GM19468 (cell line): ENCODE results near the gene DAB2IP.

Experiments
- ATAC-seq: cut with Tn5 transposase; IDR thresholded peaks from one replicate; pipeline ENCODE4 v1.9.1; 2021; ENCODE audit warnings: mild to moderate bottlenecking, moderate library complexity, moderate number of reproducible peaks; ENCODE audit not compliant: unreplicated experiment; ENCODE audit errors: extremely low read depth

DAB2IP gene

DNA sequence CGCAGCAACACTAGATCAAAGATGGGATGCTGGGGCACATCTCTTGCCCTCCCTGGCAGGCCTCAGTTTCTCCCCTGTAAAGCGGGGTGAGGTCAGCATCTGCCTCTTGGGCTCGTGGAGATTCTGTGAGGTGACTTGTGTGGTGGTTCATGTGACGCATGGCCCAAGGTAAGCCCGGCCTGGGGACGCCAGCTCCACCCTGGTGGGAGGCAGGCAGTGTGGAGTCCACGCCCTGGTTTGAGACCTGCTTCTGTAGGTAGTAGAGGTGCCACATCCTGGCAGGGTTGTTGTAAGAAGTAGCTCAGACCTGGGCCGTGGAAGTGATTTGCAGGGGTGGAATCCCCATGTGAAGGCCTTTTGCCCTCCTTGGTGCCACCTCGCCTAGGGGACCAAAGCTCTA, 101.5 kb downstream of the DAB2IP start:
- no peak for ATAC-seq

DNA sequence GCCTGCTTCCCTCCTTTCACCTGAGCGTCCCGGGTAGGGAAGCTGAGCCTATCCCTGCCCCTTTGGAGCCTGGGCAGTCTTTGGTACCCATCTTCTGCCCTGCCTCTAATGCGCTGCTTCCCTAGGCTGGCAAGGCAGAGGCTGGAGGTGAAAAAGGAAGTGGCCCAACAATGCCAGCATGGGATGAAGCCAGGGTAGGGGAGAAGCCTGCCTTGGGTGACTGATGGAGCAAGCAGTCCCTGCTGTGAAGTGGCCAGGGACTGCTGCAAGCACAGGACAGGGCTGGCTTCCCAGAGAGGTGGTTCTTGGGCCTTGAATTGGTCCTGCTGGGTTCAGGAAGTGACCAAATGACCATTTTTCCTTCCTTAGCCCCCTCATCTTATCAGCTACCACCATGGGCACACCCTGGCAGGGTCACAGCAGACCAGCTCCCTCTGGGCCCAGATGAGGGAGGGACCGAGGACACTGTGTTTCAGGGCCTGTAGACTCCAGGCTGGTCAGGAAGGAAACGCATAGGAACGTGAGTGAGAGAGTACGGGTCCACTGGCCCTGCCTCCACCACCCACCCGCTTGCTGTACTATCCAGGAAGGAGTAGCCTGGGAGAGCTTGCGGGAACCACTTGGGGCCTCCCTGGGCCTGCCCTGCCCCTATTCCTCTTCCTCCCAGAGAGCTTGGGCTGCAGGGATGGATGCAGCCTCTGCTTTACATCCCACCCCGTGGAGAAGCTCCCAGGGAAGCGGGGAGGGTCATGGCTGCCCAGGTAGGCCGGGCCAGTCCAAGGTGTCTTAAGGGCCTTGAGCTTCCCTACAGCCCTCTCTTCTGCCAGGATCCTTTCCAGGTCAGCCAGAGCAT, 102.6 kb downstream of the DAB2IP start:
- no peak for ATAC-seq

DNA sequence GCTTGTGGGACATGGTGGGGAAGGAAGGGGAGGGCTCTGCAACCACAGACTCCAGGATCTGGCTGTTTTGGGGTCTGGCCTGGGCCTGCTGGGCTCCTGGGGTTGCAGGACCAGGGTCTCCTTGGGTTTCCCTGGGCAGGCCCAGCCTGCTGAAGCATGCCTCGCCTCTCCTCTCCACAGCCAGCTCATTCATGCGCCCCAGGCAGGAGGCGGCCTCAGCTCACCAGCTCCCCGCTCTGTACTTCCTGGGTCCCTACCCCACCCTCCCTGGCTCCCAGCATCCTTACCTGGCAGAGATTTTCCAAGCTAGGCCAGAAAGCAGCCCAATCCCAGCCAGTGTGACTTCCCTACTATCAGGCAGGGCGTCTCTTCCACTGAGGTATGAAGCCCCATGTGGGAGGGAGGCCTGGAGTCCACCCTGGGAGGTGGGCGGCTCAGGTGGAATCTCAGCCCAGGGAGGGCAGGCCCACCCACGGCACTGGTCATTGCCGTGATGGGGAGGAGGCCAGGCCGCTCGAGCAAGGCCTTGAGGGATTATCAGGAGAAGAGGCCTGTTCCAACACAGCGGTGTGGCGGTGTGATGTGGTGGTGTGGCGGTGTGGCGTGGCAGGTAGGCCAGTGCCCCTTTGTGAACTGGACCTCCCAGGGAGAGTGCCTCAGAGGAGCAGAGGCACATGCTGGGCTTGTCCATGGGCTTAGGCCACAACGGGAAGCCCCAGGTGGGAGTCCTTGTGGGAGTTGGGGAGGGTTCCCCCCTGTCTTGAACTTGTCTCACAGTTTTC, 103.4 kb downstream of the DAB2IP start:
- no peak for ATAC-seq

DNA sequence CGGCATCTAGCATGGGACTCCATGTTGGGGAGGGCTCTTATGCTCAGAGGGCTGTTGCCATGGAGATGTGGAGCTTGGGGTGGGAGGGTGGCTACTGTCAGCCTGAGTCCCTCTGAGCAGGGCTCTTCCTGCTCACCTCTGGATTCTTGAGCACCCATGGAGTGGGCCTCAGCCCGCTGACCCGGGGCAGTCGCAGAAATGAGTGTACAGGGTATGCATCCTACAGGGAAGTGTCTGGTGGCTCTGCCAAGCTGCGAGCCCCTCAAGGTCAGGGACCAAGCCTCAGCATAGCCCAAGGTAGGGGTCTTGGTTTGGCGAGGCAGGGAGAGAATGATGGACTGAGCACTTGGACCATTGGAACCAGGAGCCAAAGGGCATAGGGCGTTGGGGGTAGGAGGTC, 104.1 kb downstream of the DAB2IP start:
- no peak for ATAC-seq

DNA sequence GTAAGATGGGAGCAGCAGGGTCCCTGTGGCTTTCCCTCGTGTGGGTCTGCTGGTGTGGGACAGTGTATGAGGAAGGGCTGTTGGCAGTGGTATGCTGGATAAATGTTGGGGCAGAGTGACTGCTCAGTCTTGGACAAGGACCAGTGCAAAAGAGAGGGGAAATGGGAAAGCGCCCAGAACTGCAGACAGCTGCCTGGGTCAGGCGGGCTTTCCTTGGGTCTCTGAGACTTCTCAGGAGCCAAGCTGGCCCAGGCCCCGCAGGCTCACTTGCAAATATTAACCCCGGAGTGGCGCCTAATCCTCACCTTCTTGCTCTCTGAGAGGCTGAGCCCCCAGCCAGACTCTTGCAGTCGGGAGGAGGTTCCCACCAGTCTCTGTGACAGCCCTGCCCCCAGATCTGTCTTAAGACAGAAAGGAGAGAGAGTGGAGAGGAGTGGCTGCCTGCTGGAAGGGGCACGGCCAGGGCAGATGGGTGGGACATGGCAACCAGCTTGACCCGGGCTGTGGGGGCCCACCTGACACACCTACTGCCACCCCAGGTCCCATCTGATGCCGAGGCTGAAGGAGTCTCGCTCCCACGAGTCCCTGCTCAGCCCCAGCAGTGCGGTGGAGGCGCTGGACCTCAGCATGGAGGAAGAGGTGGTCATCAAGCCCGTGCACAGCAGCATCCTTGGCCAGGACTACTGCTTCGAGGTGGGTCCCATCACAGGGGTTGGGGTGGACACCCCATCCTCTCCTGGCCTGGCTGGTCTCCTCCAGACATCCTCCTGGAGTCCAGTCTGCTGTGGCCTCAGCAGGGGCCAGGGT, 105.2 kb downstream of the DAB2IP start:
- no peak for ATAC-seq

DNA sequence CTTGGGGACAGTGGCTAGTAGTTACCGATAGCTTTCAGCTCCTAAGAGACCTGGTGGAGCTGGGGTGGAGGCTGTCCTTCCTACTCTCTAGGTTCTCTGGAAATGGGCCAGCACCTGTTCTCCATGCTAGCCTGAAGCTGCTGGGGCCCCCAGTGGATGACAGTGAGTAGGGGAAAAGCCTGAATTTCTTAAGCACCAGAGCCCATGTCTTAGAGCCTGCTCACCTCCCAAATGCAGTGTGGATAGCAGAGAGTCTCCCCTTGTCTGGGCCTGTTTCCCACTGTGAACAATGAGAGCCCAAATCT, 105.8 kb downstream of the DAB2IP start:
- no peak for ATAC-seq

DNA sequence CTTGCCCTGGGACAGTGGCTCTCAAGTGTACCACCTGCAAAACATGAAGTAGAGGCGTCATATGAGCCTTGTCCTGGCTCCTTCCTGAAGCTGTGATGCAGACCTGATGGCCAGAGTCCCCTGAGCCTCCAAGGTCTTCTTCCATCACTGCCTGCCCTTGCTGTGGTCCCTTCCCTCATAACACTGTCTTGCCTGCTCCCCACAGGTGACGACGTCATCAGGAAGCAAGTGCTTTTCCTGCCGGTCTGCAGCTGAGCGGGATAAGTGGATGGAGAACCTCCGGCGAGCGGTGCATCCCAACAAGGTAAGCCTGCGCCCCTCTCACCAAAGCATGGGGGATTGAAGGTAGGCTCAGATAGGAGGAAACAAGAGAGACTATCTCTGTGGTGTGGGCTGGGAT, 107.3 kb downstream of the DAB2IP start:
- ATAC-seq = no peak

DNA sequence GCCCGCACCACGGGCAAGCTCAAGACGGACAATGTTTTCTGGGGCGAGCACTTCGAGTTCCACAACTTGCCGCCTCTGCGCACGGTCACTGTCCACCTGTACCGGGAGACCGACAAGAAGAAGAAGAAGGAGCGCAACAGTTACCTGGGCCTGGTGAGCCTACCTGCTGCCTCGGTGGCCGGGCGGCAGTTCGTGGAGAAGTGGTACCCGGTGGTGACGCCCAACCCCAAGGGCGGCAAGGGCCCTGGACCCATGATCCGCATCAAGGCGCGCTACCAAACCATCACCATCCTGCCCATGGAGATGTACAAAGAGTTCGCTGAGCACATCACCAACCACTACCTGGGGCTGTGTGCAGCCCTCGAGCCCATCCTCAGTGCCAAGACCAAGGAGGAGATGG, 108.6 kb downstream of the DAB2IP start:
- no peak for ATAC-seq

DNA sequence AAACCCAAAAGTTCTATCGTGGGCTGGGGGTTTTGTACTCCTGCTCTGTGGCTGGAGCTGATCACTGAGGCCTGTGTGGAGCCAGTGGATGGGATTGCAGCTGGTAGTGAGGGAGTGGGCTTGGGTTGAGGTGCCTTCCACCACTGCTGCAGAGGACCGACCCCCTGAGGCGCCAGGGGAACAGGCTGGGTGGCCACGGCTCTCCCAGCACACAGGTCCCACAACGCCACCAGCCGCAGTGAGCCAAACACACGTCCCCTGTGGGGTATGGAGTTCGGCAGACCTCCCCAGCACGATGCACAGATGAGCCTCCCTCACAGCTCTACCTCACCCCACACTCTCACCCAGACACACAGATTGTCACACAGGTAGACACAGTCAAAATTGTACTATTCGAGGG, 109.1 kb downstream of the DAB2IP start:
- ATAC-seq = no peak

DNA sequence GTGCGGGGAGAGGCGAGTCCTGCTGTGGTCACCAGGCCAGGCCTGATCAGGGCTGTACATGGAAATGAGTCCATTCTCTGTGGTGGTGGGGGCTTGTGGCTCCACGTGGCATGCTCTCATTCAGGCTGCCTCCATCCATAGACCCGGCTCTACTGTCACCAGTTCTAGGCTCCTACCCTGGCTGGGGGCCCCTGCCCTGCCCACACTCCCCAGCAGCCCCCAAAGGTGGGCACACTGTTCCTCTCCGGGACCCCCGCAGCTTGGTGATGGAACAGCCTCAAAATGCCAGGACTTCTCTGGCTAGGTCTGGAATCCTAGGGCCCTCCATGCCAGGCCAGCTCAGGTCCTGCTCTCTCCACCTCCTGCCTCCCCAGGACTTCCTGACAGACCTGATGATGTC, 111.7 kb downstream of the DAB2IP start:
- ATAC-seq = no peak

DNA sequence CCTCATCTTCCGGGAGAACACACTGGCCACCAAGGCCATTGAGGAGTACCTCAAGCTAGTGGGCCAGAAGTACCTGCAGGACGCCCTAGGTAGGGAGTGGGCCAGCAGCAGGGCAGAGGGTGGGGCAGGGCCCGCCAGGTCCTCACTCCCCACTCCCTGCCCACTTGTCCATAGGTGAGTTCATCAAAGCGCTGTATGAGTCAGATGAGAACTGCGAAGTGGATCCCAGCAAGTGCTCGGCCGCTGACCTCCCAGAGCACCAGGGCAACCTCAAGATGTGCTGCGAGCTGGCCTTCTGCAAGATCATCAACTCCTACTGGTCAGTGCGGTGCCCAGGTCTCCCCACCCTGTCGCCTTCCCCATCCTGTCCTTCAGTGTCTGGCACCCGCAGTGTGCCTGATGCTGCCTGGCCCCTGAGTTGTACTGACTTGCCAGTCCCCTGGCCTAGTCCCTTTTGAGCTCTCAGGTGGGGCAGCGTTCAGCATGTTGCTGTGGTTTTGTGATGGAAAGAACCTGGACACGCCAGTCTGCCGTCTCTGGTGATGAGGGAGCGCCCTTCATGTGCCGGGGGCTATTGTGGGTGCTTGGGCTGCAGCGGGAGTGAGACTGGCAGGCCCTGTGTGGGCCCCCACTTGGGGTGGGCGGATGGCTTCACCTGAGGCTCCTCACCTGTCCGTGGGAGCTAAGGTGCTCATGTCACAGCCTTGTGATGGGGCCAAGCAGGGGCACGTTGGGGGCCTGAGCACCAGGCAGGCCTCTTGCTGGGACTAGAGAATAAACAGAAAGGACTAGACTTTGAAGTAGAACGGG, 112.3 kb downstream of the DAB2IP start:
- no peak for ATAC-seq

DNA sequence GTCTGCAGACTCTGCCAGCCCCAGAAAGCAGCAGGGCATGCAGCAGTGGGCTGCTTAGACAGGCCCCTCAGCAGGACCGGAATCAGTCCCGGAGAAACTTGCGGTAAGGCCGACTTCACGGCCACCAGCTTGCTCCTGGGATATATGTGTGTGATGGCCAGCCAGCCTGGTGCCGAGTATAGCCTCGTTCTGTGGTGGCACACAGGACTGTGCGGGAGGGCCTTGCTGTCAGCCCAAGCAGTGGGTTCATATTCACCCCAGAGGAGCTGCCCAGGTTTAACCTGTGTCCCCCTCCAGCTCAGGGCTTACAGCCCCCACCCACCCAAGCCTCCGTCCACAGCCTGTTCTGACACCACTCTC, 112.9 kb downstream of the DAB2IP start:
- ATAC-seq = no peak

DNA sequence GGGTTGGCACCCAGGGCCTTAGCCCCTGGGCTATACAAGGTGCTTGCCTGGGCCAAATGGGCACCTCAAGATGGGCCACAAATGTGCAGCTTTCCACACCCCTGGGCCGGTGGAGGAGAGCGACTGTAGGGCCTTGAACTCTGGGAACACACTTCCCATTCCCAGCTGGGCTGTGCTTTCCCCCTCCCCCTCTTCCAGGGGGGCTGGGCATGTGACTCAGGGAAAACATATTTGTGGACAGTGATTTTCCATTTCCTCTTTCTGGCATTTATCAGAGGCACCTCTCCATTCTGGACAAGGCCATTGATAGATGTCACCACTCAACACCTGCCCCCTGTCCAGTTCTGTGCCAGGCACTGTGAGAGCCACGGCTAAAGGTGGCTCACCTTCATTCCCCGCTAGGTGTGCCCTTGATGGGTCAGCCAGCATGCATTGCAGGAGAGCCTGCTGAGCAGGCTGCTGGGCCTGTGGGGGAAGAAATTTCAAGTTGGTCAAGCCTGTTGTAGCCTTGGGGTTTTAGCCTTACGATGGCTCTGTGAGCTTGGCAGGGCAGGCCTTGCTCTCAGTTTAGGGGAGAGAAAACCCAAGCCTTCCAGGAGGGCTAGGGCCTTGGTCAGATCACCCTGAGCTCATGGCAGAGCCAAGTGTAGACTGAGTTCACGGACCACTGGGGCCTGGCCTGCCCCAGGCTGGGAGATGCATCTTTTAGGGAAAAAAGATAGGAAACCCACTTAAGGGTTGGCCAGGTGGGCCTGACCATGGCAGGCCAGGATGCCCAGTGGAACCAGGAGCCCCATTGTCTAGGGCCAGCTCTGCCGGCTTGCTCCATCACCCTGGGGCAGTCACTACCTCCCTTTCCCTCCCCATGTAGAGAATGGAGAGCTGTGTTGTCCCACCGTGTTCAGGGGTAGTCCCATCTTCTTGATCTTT, 113.9 kb downstream of the DAB2IP start:
- ATAC-seq = no peak

DNA sequence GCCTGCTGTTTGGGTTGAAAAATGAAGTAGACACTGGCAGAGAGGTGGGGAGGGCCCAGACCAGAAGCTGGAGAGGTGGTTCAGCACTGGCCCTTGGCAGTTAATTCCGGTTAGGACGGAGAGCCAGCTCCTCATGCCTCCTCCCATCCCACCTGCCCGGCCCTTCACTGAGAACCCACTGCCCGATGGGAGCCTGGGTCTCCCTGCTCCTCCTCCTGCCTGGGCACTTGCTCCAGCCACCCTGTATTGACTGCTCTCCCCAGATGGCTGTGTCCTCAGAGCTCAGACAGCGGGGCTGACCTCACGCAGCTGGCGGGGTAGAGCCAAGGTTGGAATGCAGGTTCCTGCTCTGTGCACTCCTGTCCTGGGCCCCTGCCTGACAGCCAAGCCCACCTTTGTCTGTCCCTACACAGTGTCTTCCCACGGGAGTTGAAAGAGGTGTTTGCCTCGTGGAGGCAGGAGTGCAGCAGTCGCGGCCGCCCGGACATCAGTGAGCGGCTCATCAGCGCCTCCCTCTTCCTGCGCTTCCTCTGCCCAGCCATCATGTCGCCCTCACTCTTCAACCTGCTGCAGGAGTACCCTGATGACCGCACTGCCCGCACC, 114.7 kb downstream of the DAB2IP start:
- ATAC-seq = no peak

DNA sequence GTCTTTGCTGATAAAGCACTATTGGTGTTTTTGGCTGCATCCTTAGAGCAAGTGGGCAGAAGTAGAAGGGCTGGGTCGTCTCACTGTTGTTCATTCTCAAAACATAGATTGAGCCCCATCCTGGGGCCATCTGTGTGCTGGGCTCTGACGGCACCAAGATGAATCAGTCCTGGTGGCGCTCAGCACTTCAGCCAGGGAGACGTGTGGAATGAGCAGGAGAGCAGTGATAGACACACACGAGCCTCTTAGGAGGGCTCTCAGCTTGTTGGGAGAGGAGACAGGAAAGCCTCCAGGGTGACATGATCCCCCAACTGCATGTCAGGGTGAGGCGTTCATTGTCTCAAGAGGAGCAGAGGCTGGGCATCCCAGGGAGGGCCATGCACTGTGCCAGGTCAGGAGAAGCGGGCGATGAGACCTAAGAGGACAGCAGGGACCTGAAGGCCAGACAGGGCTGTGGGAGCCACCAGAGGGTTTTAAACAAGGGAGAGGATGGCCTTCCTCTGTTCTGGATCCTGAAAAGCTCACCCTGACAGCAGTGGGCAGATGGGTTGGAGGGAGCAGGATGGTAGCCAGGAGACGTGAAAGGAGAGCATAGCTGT, 115.8 kb downstream of the DAB2IP start:
- ATAC-seq = no peak

DNA sequence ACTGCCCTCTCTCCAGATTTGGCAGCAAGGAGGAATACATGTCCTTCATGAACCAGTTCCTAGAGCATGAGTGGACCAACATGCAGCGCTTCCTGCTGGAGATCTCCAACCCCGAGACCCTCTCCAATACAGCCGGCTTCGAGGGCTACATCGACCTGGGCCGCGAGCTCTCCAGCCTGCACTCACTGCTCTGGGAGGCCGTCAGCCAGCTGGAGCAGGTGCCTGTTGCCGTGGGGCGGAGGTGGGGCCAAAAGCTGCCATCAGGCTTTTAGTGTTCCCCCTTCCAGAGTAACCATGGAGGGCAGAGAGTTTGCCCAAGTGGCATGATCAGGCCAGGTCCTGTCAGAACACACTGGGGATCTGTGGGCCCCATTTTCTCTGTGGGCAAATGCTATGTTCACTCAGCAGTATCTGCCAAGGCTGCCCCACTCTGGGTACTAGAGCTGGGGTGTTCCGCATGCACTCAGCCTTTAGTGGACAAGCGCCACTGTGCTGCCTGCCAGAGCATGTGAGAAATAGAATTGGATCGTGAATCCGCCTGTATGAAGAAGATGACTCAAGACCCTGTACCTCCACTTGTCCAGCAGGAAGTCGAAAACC, 117.1 kb downstream of the DAB2IP start:
- ATAC-seq = no peak

DNA sequence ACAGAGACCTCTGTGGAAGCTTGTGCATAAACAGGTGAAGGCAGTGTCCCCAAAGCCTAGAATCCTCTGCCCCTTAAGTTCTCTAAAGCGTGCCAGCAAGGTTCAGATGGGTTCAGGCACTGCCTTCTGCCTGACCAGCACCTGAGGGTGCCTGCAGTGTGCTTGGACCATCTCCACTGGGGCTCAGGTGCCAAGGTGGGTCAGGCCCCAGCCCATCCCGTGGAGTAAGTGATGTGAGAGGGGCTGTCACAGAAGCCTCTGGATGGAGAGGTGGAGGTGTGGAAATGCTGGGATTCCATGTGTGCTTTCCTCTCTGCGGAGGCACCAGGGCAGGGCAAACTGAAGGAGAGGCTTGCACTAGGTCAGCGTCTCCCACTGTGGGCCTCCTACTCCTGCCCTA, 118.5 kb downstream of the DAB2IP start:
- no peak for ATAC-seq
